GM03348 (cell line): ENCODE results near the gene EEIG2.
"Not testable (repeated sequence)": the region's sequence is repeated elsewhere in the genome, so short reads cannot be mapped to it uniquely, and the experiment has no call there.

ENCODE experiments used
- DNase-seq: peaks from one replicate; pipeline ENCODE4 v3.0.0; 2012; ENCODE audit warnings: low spot score

EEIG2 gene

DNA sequence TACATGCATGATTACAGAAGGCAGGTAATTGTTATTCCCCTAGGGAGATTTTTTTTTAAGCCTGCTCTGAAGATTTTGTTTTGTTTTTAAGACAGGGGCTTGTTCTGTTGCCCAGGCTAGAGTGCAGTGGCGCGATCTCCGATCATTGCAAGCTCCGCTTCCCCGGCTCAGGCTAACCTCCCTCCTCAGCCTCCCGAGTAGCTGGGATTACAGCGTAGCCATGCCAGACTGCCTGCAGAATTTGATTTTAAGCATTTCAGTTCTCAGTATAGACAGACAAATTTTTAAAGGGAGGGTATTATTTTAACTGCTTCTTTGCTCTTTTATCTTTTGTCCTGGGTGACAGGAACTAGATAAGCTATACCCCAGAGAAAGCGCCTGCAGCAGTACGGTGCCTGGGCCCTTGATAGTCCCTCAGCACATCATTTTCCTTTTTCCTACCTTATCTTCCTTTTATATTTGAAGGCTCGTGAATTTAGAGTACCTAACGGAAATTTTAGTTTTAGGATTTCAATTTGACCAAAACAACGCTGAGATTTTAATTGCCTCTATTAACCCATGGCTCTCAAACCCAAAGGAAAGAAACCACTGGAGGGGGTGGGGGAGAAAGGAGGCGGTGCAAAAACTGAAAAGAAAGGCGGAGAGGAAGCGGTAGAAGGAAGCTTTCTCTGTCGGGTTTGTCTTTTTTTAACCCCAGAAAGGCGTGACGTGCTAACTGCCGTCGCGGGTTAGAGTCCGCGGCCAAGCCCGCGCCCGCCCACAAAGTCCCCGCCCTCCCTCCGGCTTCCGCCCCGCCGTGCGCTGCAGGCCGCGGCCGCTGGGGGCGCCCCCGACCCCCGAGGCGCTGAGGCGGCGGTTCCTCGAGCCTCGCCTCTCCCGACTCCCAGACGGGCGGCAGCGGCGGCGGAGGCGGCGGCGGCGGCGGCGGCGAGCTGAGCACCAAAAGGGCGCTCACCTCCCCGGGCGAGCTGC is at the start of gene EEIG2:
TSS of gene EEIG2 (plus strand) at position 886 of the 972 bp plus-strand sequence. CDS start 329 bp downstream, outside the sequence.
- peak; percentile 96 for DNase-seq

DNA sequence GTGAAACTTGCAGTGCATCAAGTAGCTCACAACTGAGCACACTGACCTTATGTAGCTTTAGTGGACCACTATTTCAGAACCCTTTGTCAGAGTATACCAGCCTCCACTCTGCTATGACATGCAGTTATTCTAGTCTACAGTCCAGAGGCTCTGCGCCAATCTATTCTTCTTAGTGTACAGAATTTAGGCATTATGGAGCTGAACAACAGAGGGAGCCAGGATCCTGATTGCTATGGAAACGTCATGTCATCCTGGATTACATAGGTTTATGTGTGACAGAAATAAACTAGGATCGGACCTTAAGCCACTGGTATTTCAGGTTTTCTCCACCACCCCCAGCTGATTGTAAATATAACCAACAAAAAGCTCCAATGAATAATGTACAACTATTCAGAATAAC is 48.1 kb upstream of the EEIG2 start:
- no peak for DNase-seq

DNA sequence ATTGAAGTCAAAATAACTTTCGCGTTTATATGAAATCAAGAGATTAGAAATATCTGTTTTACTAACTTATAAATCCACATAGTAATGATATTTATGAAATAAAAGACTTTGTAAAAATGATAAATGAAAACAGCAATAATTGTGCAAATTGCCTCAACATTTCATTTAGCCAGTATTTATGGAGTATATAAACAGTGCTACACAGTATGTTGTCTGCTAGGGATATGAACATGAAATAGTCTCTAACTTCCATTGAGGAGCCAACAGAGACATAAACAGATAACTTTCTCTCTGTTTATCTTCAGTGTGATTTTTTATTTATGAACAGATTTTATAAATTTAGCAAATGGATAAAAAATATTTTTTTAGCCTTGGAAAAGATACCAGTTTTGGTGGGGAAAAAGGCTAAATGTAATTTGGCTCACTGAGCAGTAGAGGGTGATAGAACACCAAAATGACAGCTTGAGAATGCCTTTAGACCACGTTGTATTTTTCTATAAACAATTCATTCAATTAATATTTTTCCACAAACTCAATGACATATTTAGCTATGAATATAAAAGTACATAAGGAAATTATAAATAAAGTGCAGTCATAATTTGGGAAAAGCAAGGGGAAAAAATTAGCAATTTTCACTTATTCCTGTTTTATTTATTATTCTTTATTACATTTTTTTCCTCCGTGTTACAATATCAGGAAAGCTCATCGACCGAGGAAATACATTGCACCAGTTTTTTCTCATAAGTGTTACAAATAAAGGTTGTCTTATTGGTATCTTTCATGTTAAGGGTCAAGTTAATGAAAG is 47.5 kb upstream of the EEIG2 start:
- DNase-seq: peak; percentile 26

DNA sequence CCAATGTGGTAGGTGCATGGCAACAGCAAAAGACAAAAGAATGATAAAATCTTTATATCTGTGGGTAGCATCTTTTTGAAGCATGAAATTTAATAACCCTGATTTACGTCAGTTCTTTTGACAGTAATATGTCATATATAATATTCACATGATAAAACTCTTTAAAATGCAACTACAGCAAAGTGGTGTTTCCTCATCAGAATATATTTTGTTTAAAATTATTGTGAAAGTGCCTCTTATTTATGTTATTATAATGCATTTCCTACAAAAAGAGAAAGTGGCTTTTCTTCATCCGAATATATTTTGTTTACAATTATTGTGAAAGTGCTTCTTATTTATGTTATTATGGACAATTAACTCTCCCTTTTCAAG is 46.9 kb upstream of the EEIG2 start:
- no peak for DNase-seq

DNA sequence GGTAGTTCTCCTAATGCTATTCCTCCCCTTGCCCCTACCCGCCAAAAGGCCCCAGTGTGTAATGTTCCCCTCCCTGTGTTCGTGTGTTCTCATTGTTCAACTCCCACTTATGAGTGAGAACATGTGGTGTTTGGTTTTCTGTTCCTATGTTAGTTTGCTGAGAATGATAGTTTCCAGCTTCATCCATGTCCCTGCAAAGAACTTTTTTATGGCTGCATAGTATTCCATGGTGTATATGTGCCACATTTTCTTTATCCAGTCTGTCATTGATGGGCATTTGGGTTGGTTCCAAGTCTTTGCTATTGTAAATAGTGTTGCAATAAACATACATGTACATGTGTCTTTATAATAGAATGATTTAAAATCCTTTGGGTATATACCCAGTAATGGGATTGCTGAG is 46.0 kb upstream of the EEIG2 start:
- DNase-seq: not testable (repeated sequence)

DNA sequence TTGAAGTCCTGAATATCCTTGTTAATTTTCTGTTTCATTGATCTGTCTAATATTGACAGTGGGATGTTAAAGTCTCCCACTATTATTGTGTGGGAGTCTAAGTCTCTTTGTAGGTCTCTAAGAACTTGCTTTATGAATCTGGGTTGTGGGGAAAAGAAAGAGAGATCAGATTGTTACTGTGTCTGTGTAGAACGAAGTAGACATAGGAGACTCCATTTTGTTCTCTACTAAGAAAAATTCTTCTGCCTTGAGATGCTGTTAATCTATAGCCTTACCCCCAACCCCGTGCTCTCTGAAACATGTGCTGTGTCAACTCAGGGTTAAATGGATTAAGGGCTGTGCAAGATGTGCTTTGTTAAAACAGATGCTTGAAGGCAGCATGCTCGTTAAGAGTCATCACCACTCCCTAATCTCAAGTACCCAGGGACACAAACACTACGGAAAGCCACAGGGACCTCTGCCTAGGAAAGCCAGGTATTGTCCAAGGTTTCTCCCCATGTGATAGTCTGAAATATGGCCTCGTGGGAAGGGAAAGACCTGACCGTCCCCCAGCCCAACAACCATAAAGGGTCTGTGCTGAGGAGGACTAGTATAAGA is 42.5 kb upstream of the EEIG2 start:
- not testable (repeated sequence) for DNase-seq

DNA sequence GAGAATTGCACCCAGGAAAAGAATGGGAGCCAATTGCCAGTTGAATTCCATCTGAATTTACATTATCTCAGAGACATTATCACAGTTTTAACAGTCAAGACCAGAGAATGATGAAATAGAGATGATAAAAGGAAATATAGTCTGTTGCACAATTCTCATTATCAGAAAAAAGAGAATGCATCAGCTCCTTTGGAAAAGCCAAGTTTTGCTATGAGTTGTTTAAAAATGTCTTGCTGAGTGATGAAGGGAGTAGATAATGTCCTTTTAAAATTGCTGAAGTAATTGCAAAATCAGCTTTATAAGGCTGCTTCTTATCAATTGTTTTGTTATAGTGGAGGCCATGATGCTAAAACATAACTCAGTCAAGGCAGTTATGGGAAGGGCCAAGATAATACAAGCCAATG is 37.9 kb upstream of the EEIG2 start:
- no peak for DNase-seq

DNA sequence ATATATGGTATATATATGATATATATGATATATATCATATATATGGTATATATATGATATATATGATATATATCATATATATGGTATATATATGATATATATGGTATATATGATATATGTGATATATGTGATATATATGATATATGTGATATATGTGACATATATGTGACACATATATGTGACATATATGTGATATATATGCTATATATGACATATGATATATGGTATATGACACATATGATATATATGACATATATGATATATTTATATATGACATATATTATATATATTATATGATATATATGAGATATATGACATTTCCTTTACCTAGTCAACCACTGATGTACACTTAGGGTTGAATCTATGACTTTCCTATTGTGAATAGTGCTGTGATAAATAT is 36.1 kb upstream of the EEIG2 start:
- DNase-seq: no peak

DNA sequence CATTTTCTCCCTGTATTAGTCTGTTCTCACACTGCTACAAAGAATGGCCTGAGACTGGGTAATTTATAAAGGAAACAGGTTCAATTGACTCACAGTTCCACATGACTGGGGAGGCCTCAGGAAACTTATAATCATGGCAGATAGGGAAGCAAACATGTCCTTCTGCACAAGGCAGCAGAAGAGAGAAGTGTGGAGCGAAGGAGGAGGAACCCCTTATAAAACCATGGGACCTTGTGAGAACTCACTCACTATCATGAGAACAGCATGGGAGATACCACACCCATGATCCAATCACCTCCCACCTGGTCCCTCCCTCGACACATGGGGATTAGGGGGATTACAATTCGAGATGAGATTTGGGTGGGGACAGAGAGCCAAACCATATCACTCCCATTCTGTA is 35.2 kb upstream of the EEIG2 start:
- DNase-seq: no peak

DNA sequence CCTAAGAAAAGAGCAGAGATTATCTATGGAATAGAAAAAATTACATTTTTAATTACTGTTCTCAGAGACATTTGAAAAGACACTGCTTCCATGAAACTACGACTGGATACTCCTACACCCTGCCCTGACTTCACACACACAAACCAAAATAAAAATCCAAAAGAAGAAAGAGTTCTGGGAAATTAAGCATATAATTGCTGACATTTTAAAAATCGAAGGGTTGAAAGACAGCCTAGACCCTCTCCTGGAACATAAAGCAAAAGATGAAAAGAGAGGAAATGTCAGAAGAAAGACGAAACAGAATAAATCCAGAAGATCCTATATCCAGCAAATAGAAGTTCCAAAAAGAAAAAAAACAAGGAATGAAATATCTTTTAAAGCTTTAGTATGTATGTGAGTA is 32.8 kb upstream of the EEIG2 start:
- no peak for DNase-seq

DNA sequence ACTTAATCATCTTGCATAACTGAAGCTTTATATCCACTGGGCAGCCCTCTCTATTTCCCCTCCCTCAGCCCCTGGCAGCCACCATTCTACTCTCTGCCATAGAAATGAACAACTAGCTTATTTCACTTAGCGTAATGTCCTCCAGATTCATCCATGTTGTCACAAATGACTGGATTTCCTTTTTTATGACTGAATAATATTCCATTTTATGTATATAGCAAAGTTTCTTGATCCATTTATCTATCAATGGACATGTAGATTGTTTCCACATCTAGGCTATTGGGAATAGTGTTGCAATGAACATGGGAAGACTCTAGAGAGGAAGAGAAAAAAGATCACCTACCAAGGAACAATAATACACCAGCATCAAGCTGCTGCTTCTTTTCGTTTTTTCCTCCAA is 32.1 kb upstream of the EEIG2 start:
- DNase-seq: no peak

DNA sequence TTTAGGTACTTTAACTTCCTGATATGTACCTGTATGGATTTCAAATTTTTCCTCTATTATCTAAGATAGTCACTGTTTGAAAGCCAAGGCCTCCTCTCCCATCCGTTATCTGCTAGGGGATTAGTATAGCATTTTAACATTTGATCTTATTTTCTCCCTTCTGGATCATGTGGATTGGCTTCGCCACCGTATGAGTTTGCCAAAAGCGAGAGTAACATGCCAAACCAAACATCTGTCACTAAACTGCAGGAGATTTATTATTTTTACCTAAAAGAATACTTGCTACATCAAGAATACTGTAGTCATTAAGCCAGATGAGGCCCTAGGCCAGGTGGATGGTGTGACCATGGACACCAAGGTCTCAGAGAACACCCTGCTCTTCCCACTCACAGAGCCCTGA is 28.5 kb upstream of the EEIG2 start:
- DNase-seq: no peak

DNA sequence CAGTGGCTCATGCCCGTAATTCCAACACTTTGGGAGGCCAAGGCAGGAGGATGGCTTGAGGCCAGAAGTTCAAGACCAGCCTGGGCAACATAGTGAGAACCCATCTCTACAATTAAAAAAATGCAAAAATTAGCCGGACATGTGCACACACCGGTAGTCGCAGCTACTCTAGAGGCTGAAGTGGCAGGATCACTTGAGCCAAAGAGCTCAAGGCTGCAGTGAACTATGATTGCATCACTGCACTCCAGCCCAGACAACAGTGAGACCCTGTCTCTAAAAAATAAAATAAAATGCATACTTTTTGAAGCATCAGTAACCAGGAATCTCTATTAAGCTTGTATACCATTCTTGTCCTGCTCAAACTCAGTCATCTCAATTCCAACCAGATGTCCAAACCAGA is 27.2 kb upstream of the EEIG2 start:
- DNase-seq: no peak

DNA sequence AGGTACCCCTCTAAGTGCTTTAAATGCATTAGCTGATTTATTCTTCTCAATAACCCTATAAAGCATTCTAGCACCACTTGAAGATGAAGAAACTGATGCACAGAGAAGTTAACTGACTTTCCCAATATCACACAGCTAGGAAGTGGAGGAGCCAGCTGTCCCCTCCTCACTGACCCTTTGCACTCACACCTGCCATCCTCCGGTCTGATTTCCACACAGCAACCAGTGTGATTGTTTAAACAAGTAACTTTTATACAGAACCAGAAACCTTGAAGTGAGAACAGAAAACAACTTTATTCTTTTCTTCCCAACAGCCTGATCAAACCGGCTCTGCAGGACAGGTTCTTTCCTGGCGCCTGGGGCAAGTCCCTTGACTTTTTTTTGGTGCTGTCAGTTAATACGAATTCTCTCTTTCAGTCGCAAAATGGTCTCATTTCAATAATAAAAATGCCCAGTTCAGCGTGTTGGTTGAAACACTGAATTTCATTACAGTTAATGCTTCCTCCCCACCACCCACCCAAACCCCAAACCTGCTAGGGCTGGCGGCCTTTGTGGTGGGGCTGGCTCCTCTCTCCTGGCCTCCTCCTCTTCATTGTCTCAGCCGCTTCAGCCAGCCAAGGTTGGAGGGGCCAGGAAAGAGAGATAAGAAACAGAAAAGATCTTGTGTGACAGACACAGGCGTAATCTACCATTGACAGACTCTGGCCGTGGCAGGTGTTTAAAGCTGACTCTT is 26.4 kb upstream of the EEIG2 start:
- DNase-seq: no peak

DNA sequence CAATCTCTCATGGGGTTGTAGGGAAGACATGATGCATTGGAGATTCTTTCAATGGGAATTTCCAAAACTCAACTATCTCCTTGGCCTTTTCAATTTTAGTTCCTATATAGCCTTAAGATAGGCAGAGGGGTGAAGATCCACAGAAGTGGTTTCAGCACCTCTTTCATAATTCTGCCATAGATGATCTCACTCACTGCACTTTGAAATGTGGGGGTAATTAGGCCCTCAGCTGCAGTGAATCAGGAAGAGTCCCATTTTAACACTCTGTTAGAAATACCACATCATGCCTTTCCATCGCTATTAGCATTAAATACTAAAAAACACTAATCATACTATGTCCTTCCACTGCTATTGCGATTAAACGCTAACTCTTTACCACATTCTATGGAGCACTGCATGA is 25.1 kb upstream of the EEIG2 start:
- DNase-seq: no peak

DNA sequence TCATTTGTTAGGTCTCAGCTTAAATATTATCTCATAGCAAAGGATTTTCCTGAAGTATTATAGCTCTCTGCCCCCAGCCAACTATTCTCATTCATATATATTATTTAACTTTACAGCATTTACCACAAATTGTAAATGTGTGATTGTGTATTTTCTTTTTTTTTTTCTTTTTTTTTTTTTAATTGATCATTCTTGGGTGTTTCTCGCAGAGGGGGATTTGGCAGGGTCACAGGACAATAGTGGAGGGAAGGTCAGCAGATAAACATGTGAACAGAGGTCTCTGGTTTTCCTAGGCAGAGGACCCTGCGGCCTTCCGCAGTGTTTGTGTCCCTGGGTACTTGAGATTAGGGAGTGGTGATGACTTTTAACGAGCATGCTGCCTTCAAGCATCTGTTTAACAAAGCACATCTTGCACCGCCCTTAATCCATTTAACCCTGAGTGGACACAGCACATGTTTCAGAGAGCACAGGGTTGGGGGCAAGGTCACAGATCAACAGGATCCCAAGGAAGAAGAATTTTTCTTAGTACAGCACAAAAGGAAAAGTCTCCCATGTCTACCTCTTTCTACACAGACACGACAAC is 24.5 kb upstream of the EEIG2 start:
- DNase-seq: not testable (repeated sequence)

DNA sequence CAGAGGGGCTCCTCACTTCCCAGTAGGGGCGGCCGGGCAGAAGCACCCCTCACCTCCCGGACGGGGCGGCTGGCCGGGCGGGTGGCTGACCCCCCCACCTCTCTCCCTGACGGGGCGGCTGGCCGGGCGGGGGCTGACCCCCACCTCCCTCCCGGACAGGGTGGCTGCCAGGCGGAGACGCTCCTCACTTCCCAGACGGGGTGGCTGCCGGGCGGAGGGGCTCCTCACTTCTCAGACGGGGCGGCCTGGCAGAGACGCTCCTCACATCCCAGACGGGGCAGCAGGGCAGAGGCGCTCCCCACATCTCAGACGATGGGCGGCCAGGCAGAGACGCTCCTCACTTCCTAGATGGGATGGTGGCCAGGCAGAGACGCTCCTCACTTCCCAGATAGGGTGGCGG is 23.9 kb upstream of the EEIG2 start:
- not testable (repeated sequence) for DNase-seq

DNA sequence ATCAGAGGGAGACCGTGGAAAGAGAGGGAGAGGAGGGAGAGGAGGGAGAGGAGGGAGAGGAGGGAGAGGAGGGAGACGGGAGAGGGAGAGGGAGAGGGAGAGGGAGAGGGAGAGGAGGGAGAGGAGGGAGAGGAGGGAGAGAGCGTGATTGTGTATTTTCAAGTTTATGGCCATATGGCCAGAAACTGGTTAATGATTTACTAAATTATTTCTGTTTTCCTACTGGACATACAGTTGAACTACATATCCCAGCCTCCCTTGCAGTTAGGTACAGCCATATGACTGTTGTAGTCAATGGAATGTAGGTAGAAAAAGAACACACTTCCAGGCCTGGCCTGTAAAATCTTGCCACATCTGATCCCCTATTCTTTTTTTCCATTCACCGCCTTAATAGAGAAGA is 23.1 kb upstream of the EEIG2 start:
- DNase-seq: not testable (repeated sequence)

DNA sequence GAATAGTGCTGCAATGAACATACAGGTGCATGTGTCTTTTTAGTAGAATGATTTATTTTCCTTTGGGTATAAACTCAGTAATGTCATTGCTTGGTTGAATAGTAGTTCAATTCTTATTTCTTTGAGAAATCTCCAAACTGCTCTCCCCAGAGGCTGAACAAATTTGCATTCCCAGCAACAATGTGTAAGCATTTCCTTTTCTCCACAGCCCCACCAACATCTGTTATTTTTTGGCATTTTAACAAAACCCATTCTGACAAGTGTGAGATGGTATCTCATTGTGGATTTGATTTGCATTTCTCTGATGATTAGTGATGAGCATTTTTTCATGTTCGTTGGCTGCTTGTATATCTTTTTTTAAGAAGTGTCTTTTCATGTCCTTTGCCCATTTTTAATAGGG is 21.9 kb upstream of the EEIG2 start:
- no peak for DNase-seq

DNA sequence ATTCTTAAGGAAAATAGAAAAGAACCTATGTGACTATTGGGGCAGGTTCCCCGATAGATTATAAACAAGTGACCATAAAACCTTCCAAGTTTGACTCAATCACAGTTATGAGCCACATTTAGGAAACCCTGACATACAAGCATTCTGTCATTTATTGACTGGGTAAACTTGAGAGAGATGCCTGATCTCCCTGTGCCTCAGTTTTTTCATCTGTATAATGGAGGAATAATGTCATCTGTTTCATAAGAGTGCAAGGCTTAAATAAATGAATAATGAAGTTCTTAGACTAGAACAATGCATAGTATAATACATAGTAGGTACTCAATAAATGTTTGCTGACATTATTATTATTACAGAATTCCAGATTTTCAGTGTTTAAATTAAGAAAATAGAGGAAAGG is 18.9 kb upstream of the EEIG2 start:
- no peak for DNase-seq

DNA sequence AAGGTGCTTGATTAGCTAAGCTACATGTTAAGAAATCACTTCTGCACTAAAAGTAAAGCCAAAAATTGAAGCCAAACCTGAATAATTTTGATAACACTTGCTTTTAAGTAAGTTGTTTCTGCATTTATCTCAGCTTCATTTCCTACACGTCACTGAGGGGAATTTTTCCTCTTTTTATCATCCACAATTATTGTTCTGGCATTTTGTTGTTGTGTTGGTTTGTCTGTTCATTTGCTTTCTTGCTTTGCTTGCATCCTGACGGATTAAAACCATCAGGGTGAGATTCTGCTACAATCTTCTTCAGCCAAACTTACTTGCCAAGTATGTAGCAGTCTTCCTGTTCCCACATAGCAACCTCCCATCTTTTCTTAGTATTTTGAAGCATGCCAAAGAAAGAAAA is 18.0 kb upstream of the EEIG2 start:
- DNase-seq: no peak

DNA sequence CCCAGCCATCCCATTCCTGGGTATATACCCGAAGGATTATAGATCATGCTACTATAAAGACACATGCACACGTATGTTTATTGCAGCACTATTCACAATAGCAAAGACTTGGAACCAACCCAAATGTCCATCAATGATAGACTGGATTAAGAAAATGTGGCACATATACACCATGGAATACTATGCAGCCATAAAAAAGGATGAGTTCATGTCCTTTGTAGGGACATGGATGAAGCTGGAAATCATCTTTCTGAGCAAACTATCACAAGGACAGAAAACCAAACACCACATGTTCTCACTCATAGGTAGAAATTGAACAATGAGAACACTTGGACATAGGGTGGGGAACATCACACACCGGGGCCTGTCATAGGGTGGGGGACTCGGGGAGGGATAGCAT is 12.4 kb upstream of the EEIG2 start:
- DNase-seq: not testable (repeated sequence)
